NB4 (cell line): ENCODE data around the gene MME.

Source experiments
- DNase-seq: peaks from one replicate; pipeline ENCODE4 v3.0.0; 2010; ENCODE audit warnings: low read depth
- H3K4me3 ChIP-seq: one replicate; pipeline ENCODE4 v1.5.1; 2011; ENCODE audit warnings: mild to moderate bottlenecking, low read depth, low read length, moderate library complexity
- CTCF ChIP-seq: IDR thresholded peaks from one replicate; pipeline ENCODE4 v1.5.1; 2012; ENCODE audit warnings: low read depth, low read length
- MAX ChIP-seq: IDR thresholded peaks from 2 replicates; pipeline ENCODE4 v1.6.1; 2011; ENCODE audit warnings: low read depth, low read length
- MYC ChIP-seq: IDR thresholded peaks from 2 replicates; pipeline ENCODE4 v1.6.1; 2011; ENCODE audit warnings: low read depth, low read length
- POLR2A ChIP-seq: IDR thresholded peaks from 2 replicates; pipeline ENCODE4 v1.6.1; 2011; ENCODE audit warnings: mild to moderate bottlenecking; ENCODE audit not compliant: insufficient read length; ENCODE audit errors: extremely low read depth

MME gene

GRCh38 chr3:155218462-155218861 lies 138.3 kb downstream of the MME start:
- no peak overlapping the region for H3K4me3 ChIP-seq
- TF ChIP-seq MYC = no peak
- TF ChIP-seq MAX = no peak
- no peak for TF ChIP-seq CTCF
- no peak for TF ChIP-seq POLR2A
- no peak for DNase-seq

GRCh38 chr3:155219106-155219505 lies 139.0 kb downstream of the MME start:
- DNase-seq = no peak
- H3K4me3 ChIP-seq = no peak overlapping the region
- no peak for TF ChIP-seq MAX

- DNase-seq = no peak
- TF ChIP-seq CTCF (no peak), MYC (no peak), MAX (no peak), POLR2A (no peak)
Observed at GRCh38 chr3:155225417-155225816, 145.3 kb downstream of the MME start.

GRCh38 chr3:155227141-155227540 lies 147.0 kb downstream of the MME start:
- no peak for DNase-seq
- H3K4me3 ChIP-seq = no peak overlapping the region

More at GRCh38 chr3:155225417-155225816, 145.3 kb downstream of the MME start:
- no peak overlapping the region for H3K4me3 ChIP-seq

GRCh38 chr3:155228676-155229075 lies 148.6 kb downstream of the MME start:
- no peak for DNase-seq
- TF ChIP-seq MYC = no peak
- no peak for TF ChIP-seq MAX
- no peak for TF ChIP-seq POLR2A
- no peak for TF ChIP-seq CTCF
- no peak overlapping the region for H3K4me3 ChIP-seq

More at GRCh38 chr3:155227141-155227540, 147.0 kb downstream of the MME start:
- no peak for TF ChIP-seq CTCF
- no peak for TF ChIP-seq MYC
- no peak for TF ChIP-seq MAX
- no peak for TF ChIP-seq POLR2A

GRCh38 chr3:155229086-155229485 lies 149.0 kb downstream of the MME start:
- DNase-seq = no peak
- H3K4me3 ChIP-seq = no peak overlapping the region
- TF ChIP-seq CTCF (no peak), POLR2A (no peak), MYC (no peak), MAX (no peak)
